Measurements from ENCODE around the gene SLC22A31. TPM values are rescaled to one million over a fixed set of nuclear protein-coding genes. Genes with fewer than 3 reads are reported as not detected.

The SLC22A31 gene
- total RNA-seq (2022; extraction: Qiagen RNA extraction; ENCODE audit: low read depth), result 1.1 to 1.9 TPM (median 1.3 TPM) in 5 replicates

DNA sequence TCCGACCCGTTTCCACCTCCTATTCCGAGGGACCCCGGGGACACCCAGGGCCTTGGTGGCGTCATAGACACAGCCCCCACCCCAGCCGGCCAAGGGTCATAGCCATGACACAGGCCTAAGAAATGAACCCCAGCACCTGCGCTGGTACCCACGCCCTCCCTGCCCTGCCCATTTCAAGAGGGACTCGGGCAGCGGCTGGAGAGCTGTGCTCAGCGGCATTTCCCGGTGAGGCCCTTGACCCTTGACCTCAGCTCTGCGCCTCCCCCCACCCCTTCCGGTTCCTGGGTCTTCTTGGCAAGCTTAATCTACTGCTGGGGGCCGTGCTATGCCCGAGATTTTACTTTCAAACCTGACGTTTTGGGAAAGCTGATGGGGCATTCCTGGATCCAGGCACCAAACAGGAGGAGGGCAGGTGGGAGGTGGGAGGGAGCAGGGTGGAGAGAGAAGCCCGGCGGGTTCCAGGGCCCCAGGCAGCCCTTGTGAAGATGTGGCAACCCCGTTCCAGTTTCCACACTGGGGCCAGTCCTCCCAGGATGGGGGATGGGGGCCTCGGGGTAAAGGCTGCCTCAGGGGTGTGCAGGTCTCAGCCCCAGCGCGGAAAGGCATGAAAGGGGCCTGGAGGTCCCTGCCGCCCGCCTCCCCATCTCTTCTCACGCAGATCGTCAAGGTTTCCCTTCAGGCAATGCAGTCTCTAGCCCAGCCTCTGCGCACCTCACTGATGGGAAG lies at the start of gene SLC22A31:
Gene SLC22A31 (minus strand): TSS at position 414 of the 726 bp plus-strand sequence. CDS start 36 bp downstream, at position 378.

DNA sequence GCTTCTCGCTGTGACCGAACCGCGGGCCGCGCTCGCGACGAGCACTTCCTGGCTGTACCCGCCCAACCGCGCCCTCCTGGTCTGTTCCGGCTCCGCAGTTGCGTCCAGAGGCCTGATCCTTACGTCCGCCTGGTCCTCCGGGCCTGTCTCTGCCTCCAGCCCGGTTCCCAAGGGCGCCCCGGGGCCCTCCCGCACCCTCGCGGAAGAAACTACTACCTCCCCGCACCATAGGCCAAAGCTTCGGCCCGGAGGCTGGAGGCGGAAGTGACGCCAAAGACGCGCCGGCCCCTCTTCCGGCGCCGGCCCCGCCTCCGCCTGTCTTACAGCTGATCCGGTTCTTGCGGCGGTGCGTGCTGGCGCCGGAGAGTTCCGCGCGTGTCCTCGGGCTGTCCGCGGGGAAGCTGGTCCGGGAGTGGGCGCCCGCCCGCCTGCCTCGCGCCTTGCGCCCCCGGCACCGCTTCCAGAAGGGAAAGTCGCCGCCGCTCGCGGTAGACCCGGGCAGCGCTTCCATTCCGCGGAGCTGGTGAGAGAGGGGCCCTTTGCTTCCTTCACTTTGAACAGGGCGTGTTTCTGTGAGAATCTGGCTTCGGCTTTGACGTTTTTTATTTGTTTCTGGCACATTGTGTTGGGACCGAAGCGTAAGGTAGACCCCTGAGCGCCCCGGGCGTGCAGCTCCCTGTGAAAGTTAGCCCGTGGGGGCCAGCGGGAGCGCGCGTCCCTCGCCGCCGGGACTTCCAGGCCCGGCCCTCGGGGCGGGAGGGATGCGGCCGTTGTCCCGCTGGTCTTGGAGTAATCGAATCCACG lies 17.3 kb upstream of the SLC22A31 start, which contains the start of gene ZNF778:
Gene ZNF778 (plus strand): TSS at position 316 of the 804 bp plus-strand sequence. CDS start 3,425 bp downstream, outside the sequence.

DNA sequence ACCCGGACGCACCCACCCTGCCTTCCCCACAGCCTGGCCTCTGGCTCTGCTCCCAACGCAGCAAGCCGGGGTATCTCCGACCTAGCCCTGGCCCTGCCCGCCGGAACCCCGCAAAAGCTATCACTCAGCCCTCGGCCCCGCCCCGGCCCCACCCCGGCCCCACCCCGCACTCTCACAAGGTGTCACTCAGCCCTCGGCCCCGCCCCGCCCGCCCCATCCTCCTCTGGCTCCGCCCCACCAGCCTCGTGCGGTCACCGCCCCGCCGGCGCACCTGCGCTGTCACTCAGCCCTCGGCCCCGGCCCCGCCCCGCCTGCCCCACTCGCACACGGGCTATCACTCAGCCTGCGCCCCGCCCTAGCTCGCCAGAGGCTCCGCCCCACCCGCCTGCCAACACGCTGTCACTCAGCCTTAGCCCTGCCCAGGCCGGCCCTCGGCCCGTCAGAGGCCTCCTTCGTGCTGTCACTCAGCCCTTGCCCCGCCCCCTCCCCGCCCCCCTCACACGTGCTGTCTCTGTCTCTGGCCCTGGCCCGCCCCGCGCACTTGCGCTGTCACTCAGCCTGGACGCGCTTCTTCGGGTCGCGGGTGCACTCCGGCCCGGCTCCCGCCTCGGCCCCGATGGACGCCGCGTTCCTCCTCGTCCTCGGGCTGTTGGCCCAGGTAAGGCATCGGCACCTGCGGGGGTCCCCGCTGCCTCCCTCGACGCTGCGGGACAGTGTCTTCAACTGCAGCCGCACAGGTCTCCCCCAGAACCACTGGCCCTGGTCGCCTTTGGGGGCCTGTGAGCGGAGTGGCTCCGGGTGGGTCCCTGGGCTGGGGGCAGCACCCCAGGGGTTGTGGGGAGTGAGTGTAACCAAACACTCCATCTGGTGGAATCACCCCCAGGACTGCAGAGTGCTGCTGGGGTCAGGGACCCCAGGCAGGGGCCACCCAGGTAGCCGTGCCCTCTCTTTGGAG lies 28.8 kb downstream of the SLC22A31 start, which contains the start of gene CDH15:
Gene CDH15 (plus strand): TSS at position 533 of the 955 bp plus-strand sequence. CDS start 84 bp downstream, at position 617.

Other genes with a start within 250 kb of the SLC22A31 start
- gene CBFA2T3, start 223.3 kb downstream of the SLC22A31 start, total RNA-seq (2022; extraction: Qiagen RNA extraction; ENCODE audit: low read depth), result 0.27 to 0.81 TPM (median 0.43 TPM) in 5 replicates
- 17.7 to 19.2 TPM (median 18.1 TPM) in 5 replicates for gene ACSF3, start 106.7 kb downstream of the SLC22A31 start, total RNA-seq (2022; extraction: Qiagen RNA extraction; ENCODE audit: low read depth)
- 0.06 to 0.24 TPM (median 0.13 TPM) in 4 of 5 replicates, not detected in the other for gene CDH15, start 28.8 kb downstream of the SLC22A31 start, total RNA-seq (2022; extraction: Qiagen RNA extraction; ENCODE audit: low read depth)
- 9.2 to 13.2 TPM (median 11.1 TPM) in 5 replicates for gene ZNF778, start 17.2 kb upstream of the SLC22A31 start, total RNA-seq (2022; extraction: Qiagen RNA extraction; ENCODE audit: low read depth)

All from A549 treated with GW870086 at 1 μM for 4 hours (cell line).